ENCODE measurements around the gene GSG1L. TPM values are rescaled to one million over a fixed set of nuclear protein-coding genes. Genes with fewer than 3 reads are reported as not detected.

Gene GSG1L
- total and polyA plus RNA-seq, 2 donors: 0.07 TPM; not detected in 1

DNA sequence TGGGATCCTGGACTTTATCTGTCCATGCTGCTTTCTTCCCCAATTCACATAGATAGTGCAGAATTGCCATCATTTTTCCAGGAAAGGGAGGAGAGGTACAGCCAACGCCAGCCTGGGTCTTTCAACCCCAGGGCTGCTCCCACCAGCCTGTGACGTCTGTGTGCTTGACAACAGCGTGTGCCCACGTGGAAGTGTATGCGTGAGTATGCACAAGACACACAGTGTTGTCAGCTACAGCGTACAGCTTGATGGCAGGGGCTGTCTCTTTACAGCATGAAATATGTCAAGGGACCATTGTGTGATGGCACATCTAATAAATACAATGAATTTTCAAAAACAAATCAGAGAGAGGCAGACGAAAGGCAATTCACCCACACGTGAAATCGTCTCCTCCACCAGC lies 62.3 kb downstream of the GSG1L start:
- no peak for DNase-seq (ENCODE audit: low read depth in 6 of 9, low spot score in 9 of 9)
- Histone ChIP-seq H3K9me3 (ENCODE audit: control insufficient read depth in 2 of 2, insufficient read depth in 1 of 2, low read length in 1 of 2) (no peaks in the 10 kb centered on the region), H3K4me1 (ENCODE audit: control insufficient read depth in 2 of 2, insufficient read depth in 2 of 2, low read length in 2 of 2) (no peaks in the 10 kb centered on the region), H3K4me3 (ENCODE audit: low read length in 2 of 2) (no peak overlapping the region), H3K27me3 (ENCODE audit: control insufficient read depth in 2 of 2, insufficient read depth in 1 of 2, low read length in 1 of 2) (no peaks in the 10 kb centered on the region), H3K36me3 (ENCODE audit: control insufficient read depth in 2 of 2, insufficient read depth in 2 of 2, low read length in 1 of 2) (no peaks in the 10 kb centered on the region), H3K27ac (ENCODE audit: low read depth in 1 of 2, low read length in 1 of 2) (no peak overlapping the region)
- 94% methylated on average over 9 of the region's 9 CpGs for WGBS

DNA sequence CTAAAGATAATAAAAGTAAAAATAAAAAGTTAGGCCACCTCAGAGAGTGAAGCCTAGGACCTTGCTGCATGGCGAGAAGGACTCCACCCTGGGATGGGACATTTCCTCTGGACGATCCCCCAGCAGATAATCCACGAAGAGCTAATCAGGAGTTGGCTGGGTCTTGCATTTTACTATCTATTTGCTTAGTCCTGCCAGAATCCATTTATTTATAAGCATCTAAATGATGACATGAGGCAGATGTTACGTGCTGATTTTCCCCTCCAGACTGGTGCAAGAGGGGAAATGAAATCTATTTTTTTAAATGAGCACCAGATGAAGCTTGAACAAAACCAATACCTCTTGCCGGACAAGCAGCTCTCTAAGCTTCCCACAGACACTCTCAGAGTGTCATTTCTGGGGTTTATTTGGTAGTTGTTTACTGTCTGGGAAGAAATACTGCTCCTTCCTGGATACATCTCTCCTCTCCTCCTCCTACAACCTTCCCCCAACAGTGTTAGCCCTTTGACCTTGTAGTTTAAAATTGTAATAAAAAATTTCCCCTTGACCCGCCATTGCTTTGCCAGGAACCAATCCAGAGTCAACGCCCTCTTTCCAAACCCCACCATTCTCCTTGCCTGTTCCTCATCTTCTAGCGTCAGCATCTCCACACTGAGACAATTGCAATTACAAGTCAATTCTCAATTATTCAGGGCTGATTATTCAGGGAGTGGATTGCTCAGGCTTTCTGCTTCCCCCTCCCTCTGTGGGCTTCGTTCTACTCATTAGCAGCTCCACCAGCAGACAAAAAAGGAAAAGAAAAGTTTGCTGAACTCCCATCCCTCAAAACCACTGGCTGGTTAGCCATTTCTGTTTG lies 63.0 kb downstream of the GSG1L start:
- DNase-seq (ENCODE audit: low read depth in 6 of 9, low spot score in 9 of 9): no peak
- H3K4me3 ChIP-seq (ENCODE audit: low read length in 2 of 2): no peak overlapping the region
- 92% methylated on average over 9 of the region's 9 CpGs for WGBS
- no peaks in the 10 kb centered on the region for H3K4me1 ChIP-seq (ENCODE audit: control insufficient read depth in 2 of 2, insufficient read depth in 2 of 2, low read length in 2 of 2)
- H3K27ac ChIP-seq (ENCODE audit: low read depth in 1 of 2, low read length in 1 of 2): no peak overlapping the region
- no peaks in the 10 kb centered on the region for H3K9me3 ChIP-seq (ENCODE audit: control insufficient read depth in 2 of 2, insufficient read depth in 1 of 2, low read length in 1 of 2)
- no peaks in the 10 kb centered on the region for H3K27me3 ChIP-seq (ENCODE audit: control insufficient read depth in 2 of 2, insufficient read depth in 1 of 2, low read length in 1 of 2)
- no peaks in the 10 kb centered on the region for H3K36me3 ChIP-seq (ENCODE audit: control insufficient read depth in 2 of 2, insufficient read depth in 2 of 2, low read length in 1 of 2)

DNA sequence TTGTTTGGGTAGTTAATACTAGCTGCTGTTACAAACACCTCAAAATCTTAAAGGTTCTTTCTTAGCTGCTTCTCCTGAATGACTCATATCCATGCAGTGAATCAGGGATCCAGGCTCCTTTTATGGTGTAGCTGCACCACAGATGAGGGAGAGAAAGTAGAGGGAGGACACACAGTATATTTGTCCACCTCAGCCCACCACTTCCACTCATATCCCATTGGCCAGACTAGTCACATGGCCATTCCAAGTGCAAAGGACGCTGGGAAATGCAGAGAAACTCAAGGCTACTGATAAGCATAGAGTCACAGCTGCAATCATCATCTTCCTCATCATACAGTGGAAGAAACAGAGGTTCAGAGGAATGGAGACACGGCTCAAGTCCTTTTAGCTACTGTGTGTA lies 63.8 kb downstream of the GSG1L start:
- no peak for DNase-seq (ENCODE audit: low read depth in 6 of 9, low spot score in 9 of 9)
- Histone ChIP-seq H3K9me3 (ENCODE audit: control insufficient read depth in 2 of 2, insufficient read depth in 1 of 2, low read length in 1 of 2) (no peaks in the 10 kb centered on the region), H3K27ac (ENCODE audit: low read depth in 1 of 2, low read length in 1 of 2) (no peak overlapping the region), H3K27me3 (ENCODE audit: control insufficient read depth in 2 of 2, insufficient read depth in 1 of 2, low read length in 1 of 2) (no peaks in the 10 kb centered on the region), H3K36me3 (ENCODE audit: control insufficient read depth in 2 of 2, insufficient read depth in 2 of 2, low read length in 1 of 2) (no peaks in the 10 kb centered on the region), H3K4me1 (ENCODE audit: control insufficient read depth in 2 of 2, insufficient read depth in 2 of 2, low read length in 2 of 2) (no peaks in the 10 kb centered on the region), H3K4me3 (ENCODE audit: low read length in 2 of 2) (no peak overlapping the region)
- WGBS: 85% methylated on average over 2 of the region's 2 CpGs

DNA sequence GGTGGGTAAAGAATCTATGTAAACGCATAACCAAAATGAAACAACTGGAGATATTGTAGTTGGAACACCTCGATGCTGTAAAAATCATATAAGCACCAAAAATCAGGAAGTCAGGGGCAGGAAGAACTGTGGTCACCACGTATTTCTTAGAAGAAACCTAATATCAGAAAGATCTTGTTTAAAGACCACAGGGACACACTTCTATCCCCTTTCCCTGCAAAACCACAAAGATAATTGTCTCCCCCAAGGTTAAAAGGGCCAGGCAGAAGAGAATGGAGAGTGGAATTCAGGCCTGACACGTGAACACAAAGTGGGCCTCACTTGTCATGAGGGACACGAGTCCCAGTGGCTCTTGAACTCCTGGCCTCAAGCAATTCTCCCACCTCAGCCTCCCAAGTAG lies 68.1 kb downstream of the GSG1L start:
- no peaks in the 10 kb centered on the region for H3K4me1 ChIP-seq (ENCODE audit: control insufficient read depth in 2 of 2, insufficient read depth in 2 of 2, low read length in 2 of 2)
- no peak overlapping the region for H3K4me3 ChIP-seq (ENCODE audit: low read length in 2 of 2)
- no peak for DNase-seq (ENCODE audit: low read depth in 6 of 9, low spot score in 9 of 9)
- H3K36me3 ChIP-seq (ENCODE audit: control insufficient read depth in 2 of 2, insufficient read depth in 2 of 2, low read length in 1 of 2): no peaks in the 10 kb centered on the region
- H3K9me3 ChIP-seq (ENCODE audit: control insufficient read depth in 2 of 2, insufficient read depth in 1 of 2, low read length in 1 of 2): no peaks in the 10 kb centered on the region
- WGBS: 4% methylated on average over 5 of the region's 5 CpGs
- no peaks in the 10 kb centered on the region for H3K27me3 ChIP-seq (ENCODE audit: control insufficient read depth in 2 of 2, insufficient read depth in 1 of 2, low read length in 1 of 2)
- H3K27ac ChIP-seq (ENCODE audit: low read depth in 1 of 2, low read length in 1 of 2): no peak overlapping the region

DNA sequence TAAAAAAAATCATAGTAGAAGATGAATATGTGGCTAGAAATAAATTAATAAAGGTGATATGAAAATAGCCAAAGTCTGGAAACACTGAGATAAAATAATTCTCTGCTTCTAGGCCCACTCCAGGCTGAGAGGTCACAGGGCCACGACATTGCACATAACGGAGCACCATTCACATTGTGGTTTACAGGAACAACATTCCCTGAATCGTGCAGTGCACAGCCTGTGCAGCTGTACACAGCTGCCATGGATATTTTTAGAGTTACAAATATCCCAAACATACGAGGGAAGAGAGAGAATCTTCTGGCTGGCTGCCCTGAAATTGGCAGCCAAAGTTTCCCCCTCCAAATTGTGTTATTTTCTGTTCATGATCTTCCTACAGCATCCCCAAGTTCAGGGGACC lies 68.8 kb downstream of the GSG1L start:
- H3K27ac ChIP-seq (ENCODE audit: low read depth in 1 of 2, low read length in 1 of 2): no peak overlapping the region
- WGBS: 59% methylated on average over 4 of the region's 4 CpGs
- no peaks in the 10 kb centered on the region for H3K36me3 ChIP-seq (ENCODE audit: control insufficient read depth in 2 of 2, insufficient read depth in 2 of 2, low read length in 1 of 2)
- H3K4me3 ChIP-seq (ENCODE audit: low read length in 2 of 2): no peak overlapping the region
- DNase-seq (ENCODE audit: low read depth in 6 of 9, low spot score in 9 of 9): no peak
- H3K27me3 ChIP-seq (ENCODE audit: control insufficient read depth in 2 of 2, insufficient read depth in 1 of 2, low read length in 1 of 2): no peaks in the 10 kb centered on the region
- no peaks in the 10 kb centered on the region for H3K9me3 ChIP-seq (ENCODE audit: control insufficient read depth in 2 of 2, insufficient read depth in 1 of 2, low read length in 1 of 2)
- H3K4me1 ChIP-seq (ENCODE audit: control insufficient read depth in 2 of 2, insufficient read depth in 2 of 2, low read length in 2 of 2): no peaks in the 10 kb centered on the region

DNA sequence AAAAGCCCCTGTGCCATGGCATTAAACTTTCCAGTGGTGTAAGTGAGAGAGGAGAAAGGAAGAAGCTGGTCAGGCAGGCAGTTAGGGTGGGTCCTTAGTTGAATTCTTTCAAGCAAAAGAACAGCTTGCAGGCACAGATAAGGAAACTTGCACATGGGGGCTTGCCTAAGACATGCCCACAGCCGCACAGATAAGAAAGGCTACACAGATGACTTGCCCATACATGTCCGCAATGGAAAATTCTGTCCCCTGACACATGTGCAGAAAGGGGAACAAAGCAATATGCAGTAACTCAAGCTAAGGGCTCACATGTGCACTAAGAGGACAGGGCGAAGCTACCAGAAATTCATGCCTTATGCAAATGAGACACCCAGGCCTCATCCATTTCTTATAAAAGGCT lies 69.9 kb downstream of the GSG1L start:
- no peaks in the 10 kb centered on the region for H3K9me3 ChIP-seq (ENCODE audit: control insufficient read depth in 2 of 2, insufficient read depth in 1 of 2, low read length in 1 of 2)
- WGBS: 98% methylated on average over 3 of the region's 3 CpGs
- DNase-seq (ENCODE audit: low read depth in 6 of 9, low spot score in 9 of 9): no peak

DNA sequence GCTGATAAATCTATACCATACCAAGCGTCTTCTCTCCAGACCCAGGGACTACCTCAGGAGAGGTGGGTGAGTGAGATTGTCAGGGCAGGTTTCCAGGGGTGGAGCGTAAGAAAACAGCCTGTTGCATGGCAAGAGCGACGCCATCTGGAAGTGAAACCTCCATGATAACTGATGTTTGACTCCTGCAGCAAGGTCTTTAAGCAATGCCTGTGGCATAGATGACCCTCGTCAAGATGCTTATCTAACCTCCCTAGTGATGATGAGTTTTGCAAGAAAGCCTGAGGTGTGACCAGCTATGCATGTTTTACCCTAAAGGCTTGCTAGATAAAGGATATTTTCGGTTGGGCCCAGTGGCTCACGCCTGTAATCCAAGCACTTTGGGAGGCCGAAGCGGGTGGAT lies 71.6 kb downstream of the GSG1L start:
- Histone ChIP-seq H3K27me3 (ENCODE audit: control insufficient read depth in 2 of 2, insufficient read depth in 1 of 2, low read length in 1 of 2) (no peaks in the 10 kb centered on the region), H3K4me3 (ENCODE audit: low read length in 2 of 2) (no peak overlapping the region), H3K4me1 (ENCODE audit: control insufficient read depth in 2 of 2, insufficient read depth in 2 of 2, low read length in 2 of 2) (no peaks in the 10 kb centered on the region), H3K9me3 (ENCODE audit: control insufficient read depth in 2 of 2, insufficient read depth in 1 of 2, low read length in 1 of 2) (no peaks in the 10 kb centered on the region), H3K36me3 (ENCODE audit: control insufficient read depth in 2 of 2, insufficient read depth in 2 of 2, low read length in 1 of 2) (no peaks in the 10 kb centered on the region), H3K27ac (ENCODE audit: low read depth in 1 of 2, low read length in 1 of 2) (no peak overlapping the region)
- WGBS: 95% methylated on average over 9 of the region's 9 CpGs
- DNase-seq (ENCODE audit: low read depth in 6 of 9, low spot score in 9 of 9): no peak

More for the DNA sequence above, 69.9 kb downstream of the GSG1L start:
- no peak overlapping the region for H3K4me3 ChIP-seq (ENCODE audit: low read length in 2 of 2)
- no peak overlapping the region for H3K27ac ChIP-seq (ENCODE audit: low read depth in 1 of 2, low read length in 1 of 2)
- H3K27me3 ChIP-seq (ENCODE audit: control insufficient read depth in 2 of 2, insufficient read depth in 1 of 2, low read length in 1 of 2): no peaks in the 10 kb centered on the region
- H3K4me1 ChIP-seq (ENCODE audit: control insufficient read depth in 2 of 2, insufficient read depth in 2 of 2, low read length in 2 of 2): no peaks in the 10 kb centered on the region
- H3K36me3 ChIP-seq (ENCODE audit: control insufficient read depth in 2 of 2, insufficient read depth in 2 of 2, low read length in 1 of 2): no peaks in the 10 kb centered on the region

DNA sequence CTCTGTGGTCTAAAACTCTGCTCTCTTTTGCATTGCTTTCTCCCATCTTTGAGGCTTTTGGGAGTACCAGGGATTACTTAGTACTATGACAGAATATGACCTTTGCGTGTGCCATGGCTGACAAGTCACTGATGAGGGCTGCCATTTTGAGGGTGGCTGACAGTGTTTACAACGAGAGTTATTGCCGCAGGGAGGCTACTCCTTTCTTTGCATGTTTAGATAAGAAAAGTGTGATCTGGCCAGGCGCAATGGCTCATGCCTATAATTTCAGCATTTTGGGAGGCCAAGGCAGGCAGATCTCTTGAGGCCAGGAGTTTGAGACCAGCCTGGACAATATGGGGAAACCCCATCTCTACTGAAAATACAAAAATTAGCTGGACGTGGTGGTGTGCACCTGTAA lies 77.5 kb downstream of the GSG1L start:
- 95% methylated on average over 5 of the region's 5 CpGs for WGBS
- Histone ChIP-seq H3K4me3 (ENCODE audit: low read length in 2 of 2) (no peak overlapping the region), H3K36me3 (ENCODE audit: control insufficient read depth in 2 of 2, insufficient read depth in 2 of 2, low read length in 1 of 2) (no peaks in the 10 kb centered on the region), H3K9me3 (ENCODE audit: control insufficient read depth in 2 of 2, insufficient read depth in 1 of 2, low read length in 1 of 2) (no peaks in the 10 kb centered on the region), H3K4me1 (ENCODE audit: control insufficient read depth in 2 of 2, insufficient read depth in 2 of 2, low read length in 2 of 2) (no peaks in the 10 kb centered on the region), H3K27me3 (ENCODE audit: control insufficient read depth in 2 of 2, insufficient read depth in 1 of 2, low read length in 1 of 2) (no peaks in the 10 kb centered on the region), H3K27ac (ENCODE audit: low read depth in 1 of 2, low read length in 1 of 2) (no peak overlapping the region)
- no peak for DNase-seq (ENCODE audit: low read depth in 6 of 9, low spot score in 9 of 9)

DNA sequence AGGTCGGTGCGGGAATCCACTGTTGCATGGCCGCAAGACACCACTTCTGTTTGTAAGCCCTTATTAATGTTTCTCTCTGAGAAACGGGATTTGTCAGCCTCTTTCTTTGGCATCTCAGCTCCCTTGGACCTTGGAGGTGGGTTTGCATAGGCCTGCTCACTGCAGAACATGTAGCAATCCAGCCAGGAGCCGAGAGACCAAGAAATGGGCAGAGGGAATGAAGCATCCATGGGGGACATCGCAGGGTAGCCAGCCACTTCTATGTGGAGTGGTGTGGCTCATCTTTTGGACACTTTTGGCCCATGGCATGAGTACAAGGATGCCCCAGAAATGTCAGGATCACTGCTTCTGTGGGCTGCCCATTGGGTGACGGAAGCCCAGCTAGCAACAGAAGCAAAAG lies 79.4 kb downstream of the GSG1L start:
- Histone ChIP-seq H3K36me3 (ENCODE audit: control insufficient read depth in 2 of 2, insufficient read depth in 2 of 2, low read length in 1 of 2) (no peaks in the 10 kb centered on the region), H3K4me1 (ENCODE audit: control insufficient read depth in 2 of 2, insufficient read depth in 2 of 2, low read length in 2 of 2) (no peaks in the 10 kb centered on the region), H3K27me3 (ENCODE audit: control insufficient read depth in 2 of 2, insufficient read depth in 1 of 2, low read length in 1 of 2) (no peaks in the 10 kb centered on the region), H3K4me3 (ENCODE audit: low read length in 2 of 2) (no peak overlapping the region), H3K9me3 (ENCODE audit: control insufficient read depth in 2 of 2, insufficient read depth in 1 of 2, low read length in 1 of 2) (no peaks in the 10 kb centered on the region), H3K27ac (ENCODE audit: low read depth in 1 of 2, low read length in 1 of 2) (no peak overlapping the region)
- no peak for DNase-seq (ENCODE audit: low read depth in 6 of 9, low spot score in 9 of 9)
- 93% methylated on average over 7 of the region's 7 CpGs for WGBS

Measured in thymus (tissue), 11 donors.